ENCODE measurements around the gene MT1M. TPM values are rescaled to one million over a fixed set of nuclear protein-coding genes. Genes with fewer than 3 reads are reported as not detected.

The MT1M gene
- total and polyA plus RNA-seq, 2 of the 4 experiments (the other 2 are of a cell fraction), result 0.10 TPM; not detected in 1

DNA sequence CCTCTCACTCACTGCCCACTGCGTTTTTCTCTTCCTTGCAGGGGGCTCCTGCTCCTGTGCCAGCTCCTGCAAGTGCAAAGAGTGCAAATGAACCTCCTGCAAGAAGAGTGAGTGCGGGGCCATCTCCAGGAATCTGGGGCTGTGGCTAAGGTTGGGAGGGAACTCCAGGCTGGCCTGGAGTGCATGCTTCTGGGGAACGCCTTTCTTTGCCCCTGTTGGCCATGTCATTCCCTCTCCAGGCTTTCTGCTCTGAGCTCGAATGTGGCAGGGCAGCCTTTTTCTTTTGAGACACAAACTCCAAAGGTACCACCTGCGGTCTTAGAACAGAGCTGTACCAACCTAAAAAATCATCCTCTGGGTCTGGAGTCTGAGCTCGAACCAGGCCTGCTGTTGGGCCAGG is 14.3 kb upstream of the MT1M start:
- Histone ChIP-seq H3K27ac (ENCODE audit: insufficient read depth, low read length) (no peak overlapping the region), H2BK20ac (ENCODE audit: low read depth, low read length) (peak overlapping the region; percentile 51; the same call in 1 of the 2 replicates), H3K9ac (ENCODE audit: low read depth, low read length) (no peak overlapping the region), H2BK120ac (ENCODE audit: low read depth, low read length) (peak overlapping the region; percentile 30; the same call in 1 of the 2 replicates), H2BK5ac (ENCODE audit: low read depth, low read length, poor library complexity, severe bottlenecking) (no peak overlapping the region), H3K56ac (ENCODE audit: extremely low read depth, insufficient read depth, low read length) (no peak overlapping the region), H3K27me3 (ENCODE audit: control insufficient read depth, insufficient read depth, low read length) (no peaks in the 10 kb centered on the region), H3K9me1 (ENCODE audit: insufficient read depth, low read length) (peaks cover 15% of the 10 kb centered on the region), H3K36me3 (ENCODE audit: control insufficient read depth, insufficient read depth, low read length) (no peaks in the 10 kb centered on the region), H3K4me2 (ENCODE audit: low read depth, low read length) (peak overlapping the region; percentile 74; the same call in 1 of the 2 replicates), H3K4ac (ENCODE audit: low read depth, low read length) (peak overlapping the region; percentile 89), H3K79me1 (ENCODE audit: low read depth in 1 of 2, low read length in 2 of 2) (peaks cover 2 to 28% of the 10 kb centered on the region in 2 experiments; a peak in 2 of 4 replicates), H2AK9ac (replicated peaks; ENCODE audit: low read depth, low read length, poor library complexity) (no peak overlapping the region), H4K5ac (ENCODE audit: low read depth, low read length) (no peak overlapping the region), H3K4me3 (ENCODE audit: insufficient read depth, low read depth, low read length) (no peak overlapping the region), H3K23ac (ENCODE audit: low read depth, low read length) (peak overlapping the region; percentile 50; the same call in 1 of the 2 replicates), H4K20me1 (ENCODE audit: insufficient read depth, low read length) (no peaks in the 10 kb centered on the region), H3K14ac (replicated peaks; ENCODE audit: low read depth, low read length) (peak overlapping the region; percentile 78; the same call in 1 of the 2 replicates), H2AFZ (replicated peaks; ENCODE audit: low read length, poor library complexity) (no peak overlapping the region), H3K18ac (ENCODE audit: low read depth, low read length) (no peak overlapping the region), H4K91ac (ENCODE audit: insufficient read depth, low read depth, low read length) (peak overlapping the region; percentile 75; the same call in 1 of the 2 replicates), H2AK5ac (ENCODE audit: low read depth, low read length) (peak overlapping the region; percentile 96; the same call in 1 of the 2 replicates), H3K9me3 (ENCODE audit: control insufficient read depth, insufficient read depth, low read length) (no peaks in the 10 kb centered on the region), H3K4me1 (ENCODE audit: control insufficient read depth, insufficient read depth, low read length) (peaks cover 17% of the 10 kb centered on the region), H2BK15ac (ENCODE audit: low read depth, low read length) (0 out of 3 replicates have a peak overlapping the region, but pooled peaks have one; percentile 97), H4K8ac (ENCODE audit: low read depth in 2 of 2, low read length in 2 of 2) (peak overlapping the region in 1 of 2 experiments; percentile 72; a peak in 2 of 4 replicates)
- in situ Hi-C loops (cut with MboI; ENCODE audit: low sequenced_read_pairs), result no loop called here
- CTCF ChIA-PET, result interaction anchor here (0.9 to 1.3 kb wide), 2 partner anchors 55 to 84 kb away, joined by 3 read pairs; no protein-coding TSS in a partner anchor
- ATAC-seq (ENCODE audit: low read depth) (no peak), DNase-seq (no peak)
- intact Hi-C loops (cut with micrococcal nuclease), result no loop called here
- WGBS, 2 experiments (ENCODE audit: extremely low coverage in 2 of 2, insufficient read length in 1 of 2), result no CpG with 5 or more reads among the region's 6 CpGs
- no TSS peak for BruUV-seq (replicated peaks)
- POLR2A ChIA-PET (ENCODE audit: unreplicated experiment), result interaction anchor here (1.0 kb wide), 1 partner anchor 7 kb away, joined by 12 read pairs; the partner anchor contains the start of gene MT1E
- TF ChIP-seq, protein P1, sequence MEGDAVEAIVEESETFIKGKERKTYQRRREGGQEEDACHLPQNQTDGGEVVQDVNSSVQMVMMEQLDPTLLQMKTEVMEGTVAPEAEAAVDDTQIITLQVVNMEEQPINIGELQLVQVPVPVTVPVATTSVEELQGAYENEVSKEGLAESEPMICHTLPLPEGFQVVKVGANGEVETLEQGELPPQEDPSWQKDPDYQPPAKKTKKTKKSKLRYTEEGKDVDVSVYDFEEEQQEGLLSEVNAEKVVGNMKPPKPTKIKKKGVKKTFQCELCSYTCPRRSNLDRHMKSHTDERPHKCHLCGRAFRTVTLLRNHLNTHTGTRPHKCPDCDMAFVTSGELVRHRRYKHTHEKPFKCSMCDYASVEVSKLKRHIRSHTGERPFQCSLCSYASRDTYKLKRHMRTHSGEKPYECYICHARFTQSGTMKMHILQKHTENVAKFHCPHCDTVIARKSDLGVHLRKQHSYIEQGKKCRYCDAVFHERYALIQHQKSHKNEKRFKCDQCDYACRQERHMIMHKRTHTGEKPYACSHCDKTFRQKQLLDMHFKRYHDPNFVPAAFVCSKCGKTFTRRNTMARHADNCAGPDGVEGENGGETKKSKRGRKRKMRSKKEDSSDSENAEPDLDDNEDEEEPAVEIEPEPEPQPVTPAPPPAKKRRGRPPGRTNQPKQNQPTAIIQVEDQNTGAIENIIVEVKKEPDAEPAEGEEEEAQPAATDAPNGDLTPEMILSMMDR (conservative IDR thresholded peaks at IDR 0.05; ENCODE audit: low read depth, low read length), result no peak
- TF ChIP-seq RAD21 (IDR thresholded peaks at IDR 0.05; ENCODE audit: low read length), result no peak
- TF ChIP-seq, protein P2, sequence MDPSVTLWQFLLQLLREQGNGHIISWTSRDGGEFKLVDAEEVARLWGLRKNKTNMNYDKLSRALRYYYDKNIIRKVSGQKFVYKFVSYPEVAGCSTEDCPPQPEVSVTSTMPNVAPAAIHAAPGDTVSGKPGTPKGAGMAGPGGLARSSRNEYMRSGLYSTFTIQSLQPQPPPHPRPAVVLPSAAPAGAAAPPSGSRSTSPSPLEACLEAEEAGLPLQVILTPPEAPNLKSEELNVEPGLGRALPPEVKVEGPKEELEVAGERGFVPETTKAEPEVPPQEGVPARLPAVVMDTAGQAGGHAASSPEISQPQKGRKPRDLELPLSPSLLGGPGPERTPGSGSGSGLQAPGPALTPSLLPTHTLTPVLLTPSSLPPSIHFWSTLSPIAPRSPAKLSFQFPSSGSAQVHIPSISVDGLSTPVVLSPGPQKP (IDR thresholded peaks at IDR 0.05; ENCODE audit: borderline replicate concordance, low read depth, low read length), result no peak
- no peak for TF ChIP-seq BHLHE40 (IDR thresholded peaks at IDR 0.05; ENCODE audit: low read depth, low read length)
- TF ChIP-seq SMC3 (IDR thresholded peaks at IDR 0.05; ENCODE audit: low read depth, low read length), result no peak
- no peak for TF ChIP-seq POLR2A (IDR thresholded peaks at IDR 0.05; ENCODE audit: low read depth, low read length)
- no peak for TF ChIP-seq FOS (IDR thresholded peaks at IDR 0.05; ENCODE audit: low read depth, low read length)
- no peak for TF ChIP-seq MXI1 (IDR thresholded peaks at IDR 0.05; ENCODE audit: borderline replicate concordance, low read depth, low read length)
- TF ChIP-seq CEBPB (IDR thresholded peaks at IDR 0.05; ENCODE audit: low read depth, low read length), result no peak
- no peak for TF ChIP-seq NFE2L2 (IDR thresholded peaks at IDR 0.05; ENCODE audit: low read depth, low read length)
- no peak for TF ChIP-seq MAZ (IDR thresholded peaks at IDR 0.05; ENCODE audit: borderline replicate concordance, low read depth, low read length)
- TF ChIP-seq RFX5 (IDR thresholded peaks at IDR 0.05; ENCODE audit: low read depth, low read length), result no peak
- TF ChIP-seq, protein P3, sequence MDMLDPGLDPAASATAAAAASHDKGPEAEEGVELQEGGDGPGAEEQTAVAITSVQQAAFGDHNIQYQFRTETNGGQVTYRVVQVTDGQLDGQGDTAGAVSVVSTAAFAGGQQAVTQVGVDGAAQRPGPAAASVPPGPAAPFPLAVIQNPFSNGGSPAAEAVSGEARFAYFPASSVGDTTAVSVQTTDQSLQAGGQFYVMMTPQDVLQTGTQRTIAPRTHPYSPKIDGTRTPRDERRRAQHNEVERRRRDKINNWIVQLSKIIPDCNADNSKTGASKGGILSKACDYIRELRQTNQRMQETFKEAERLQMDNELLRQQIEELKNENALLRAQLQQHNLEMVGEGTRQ (IDR thresholded peaks at IDR 0.05; ENCODE audit: low read depth, low read length), result no peak
- TF ChIP-seq MAFK (IDR thresholded peaks at IDR 0.05; ENCODE audit: low read depth, low read length), result no peak
- TF ChIP-seq RCOR1 (IDR thresholded peaks at IDR 0.05; ENCODE audit: insufficient replicate concordance, low read length), result no peak
- TF ChIP-seq CHD1 (IDR thresholded peaks at IDR 0.05; ENCODE audit: low read depth, low read length), result no peak
- dilution Hi-C loops (cut with HindIII; ENCODE audit: low sequenced_read_pairs, unreplicated experiment), result no loop called here
